22Rv1 (cell line): ENCODE measurements around the gene INHA.

Source experiments
- ZFX ChIP-seq: fragments of 450-650 bp; IDR thresholded peaks from 2 replicates; pipeline ENCODE4 v1.6.1; 2017; ENCODE audit warnings: antibody characterized with exemption, borderline replicate concordance
- TF ChIP-seq, protein P1 (sequence below): fragments of 450-650 bp; IDR thresholded peaks from 2 replicates; pipeline ENCODE4 v1.5.1; 2017; ENCODE audit warnings: mild to moderate bottlenecking

DNA sequence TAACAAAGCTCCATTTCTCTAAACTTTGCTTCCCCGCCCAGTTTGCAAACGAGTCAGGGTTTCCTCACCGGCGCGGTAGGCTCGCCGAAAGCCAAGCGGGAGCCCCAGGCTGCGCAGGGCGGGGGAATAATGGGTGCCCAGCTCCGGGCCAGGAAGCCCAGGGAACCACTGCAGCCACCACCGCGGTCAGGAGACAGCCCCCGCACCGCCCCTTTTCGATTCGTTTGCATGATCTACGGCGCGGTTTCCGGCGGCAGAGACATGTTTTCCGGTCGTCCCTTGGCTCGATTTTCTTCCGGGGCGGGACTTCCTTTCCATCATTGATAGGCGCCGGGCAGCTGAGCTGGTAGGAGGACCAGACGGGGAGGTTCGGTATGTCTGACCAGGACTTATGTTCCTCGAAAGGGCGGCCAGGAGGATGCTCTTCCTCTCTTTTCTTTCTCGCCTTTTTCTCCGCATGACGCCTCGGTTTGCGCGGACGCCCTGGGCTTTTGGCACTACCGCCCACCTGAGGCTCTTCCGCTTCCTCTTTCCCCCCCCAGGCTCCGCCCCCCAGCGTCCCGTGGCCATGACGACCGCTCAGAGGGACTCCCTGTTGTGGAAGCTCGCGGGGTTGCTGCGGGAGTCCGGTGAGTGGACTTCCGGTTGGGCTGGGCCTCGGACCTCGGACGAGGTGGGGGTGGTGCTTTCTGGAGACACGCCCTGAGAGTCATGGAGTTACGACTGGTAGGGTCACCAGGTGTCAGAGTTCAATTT lies 25.6 kb downstream of the INHA start, which contains the start of gene STK11IP:
- TF ChIP-seq, protein P1, sequence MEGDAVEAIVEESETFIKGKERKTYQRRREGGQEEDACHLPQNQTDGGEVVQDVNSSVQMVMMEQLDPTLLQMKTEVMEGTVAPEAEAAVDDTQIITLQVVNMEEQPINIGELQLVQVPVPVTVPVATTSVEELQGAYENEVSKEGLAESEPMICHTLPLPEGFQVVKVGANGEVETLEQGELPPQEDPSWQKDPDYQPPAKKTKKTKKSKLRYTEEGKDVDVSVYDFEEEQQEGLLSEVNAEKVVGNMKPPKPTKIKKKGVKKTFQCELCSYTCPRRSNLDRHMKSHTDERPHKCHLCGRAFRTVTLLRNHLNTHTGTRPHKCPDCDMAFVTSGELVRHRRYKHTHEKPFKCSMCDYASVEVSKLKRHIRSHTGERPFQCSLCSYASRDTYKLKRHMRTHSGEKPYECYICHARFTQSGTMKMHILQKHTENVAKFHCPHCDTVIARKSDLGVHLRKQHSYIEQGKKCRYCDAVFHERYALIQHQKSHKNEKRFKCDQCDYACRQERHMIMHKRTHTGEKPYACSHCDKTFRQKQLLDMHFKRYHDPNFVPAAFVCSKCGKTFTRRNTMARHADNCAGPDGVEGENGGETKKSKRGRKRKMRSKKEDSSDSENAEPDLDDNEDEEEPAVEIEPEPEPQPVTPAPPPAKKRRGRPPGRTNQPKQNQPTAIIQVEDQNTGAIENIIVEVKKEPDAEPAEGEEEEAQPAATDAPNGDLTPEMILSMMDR: no peak
- TF ChIP-seq ZFX: no peak
